ENCODE results near the gene GPR83. TPM values are rescaled to one million over a fixed set of nuclear protein-coding genes. Genes with fewer than 3 reads are reported as not detected.
"Not testable (repeated sequence)": the region's sequence is repeated elsewhere in the genome, so short reads cannot be mapped to it uniquely, and the experiment has no call there.

Gene GPR83
- total and polyA plus RNA-seq, 4 donors: 0.01 to 0.14 (median 0.07) TPM

DNA sequence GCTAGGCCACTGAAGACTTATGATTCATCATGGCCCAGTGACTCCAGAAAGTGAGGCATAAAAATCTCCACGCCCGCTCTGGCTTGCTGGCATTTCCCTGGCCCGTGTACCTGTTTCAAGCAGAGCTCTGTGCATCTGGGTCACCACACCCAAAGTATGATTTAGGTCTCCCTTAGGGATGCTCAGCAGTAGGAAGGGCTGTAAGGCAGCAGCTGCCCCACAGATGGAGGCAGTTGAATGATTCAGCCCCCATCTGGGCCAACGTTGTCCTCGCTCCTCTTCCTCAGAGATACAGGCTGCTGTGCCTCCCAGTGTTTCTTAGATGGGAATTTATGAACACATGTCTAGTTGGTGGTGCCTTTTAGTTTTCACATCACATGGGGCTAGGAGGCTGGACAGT is 21.6 kb downstream of the GPR83 start:
- Histone ChIP-seq H3K27ac (ENCODE audit: low read depth in 1 of 2, low read length in 2 of 2) (no peak overlapping the region), H3K9ac (ENCODE audit: low read depth in 1 of 2, low read length in 2 of 2) (no peak overlapping the region), H3K27me3 (ENCODE audit: control insufficient read depth in 4 of 4, insufficient read depth in 4 of 4, low read length in 3 of 4) (peaks cover 0 to 2% (median 0%) of the 10 kb centered on the region in 4 donors), H3K9me3 (ENCODE audit: control insufficient read depth in 4 of 4, low read length in 3 of 4) (no peaks in the 10 kb centered on the region), H3K4me3 (ENCODE audit: low read depth in 1 of 3, low read length in 3 of 3) (no peak overlapping the region), H3K36me3 (ENCODE audit: control insufficient read depth in 4 of 4, insufficient read depth in 3 of 4, low read depth in 1 of 4, low read length in 3 of 4) (no peaks in the 10 kb centered on the region), H3K4me1 (ENCODE audit: control insufficient read depth in 4 of 4, insufficient read depth in 4 of 4, low read length in 3 of 4) (no peaks in the 10 kb centered on the region)
- no peak for TF ChIP-seq HNF4G (IDR thresholded peaks at IDR 0.05)
- TF ChIP-seq GABPA (IDR thresholded peaks at IDR 0.05 in 1 of 2, conservative IDR thresholded peaks at IDR 0.05 in 1 of 2): no peak
- TF ChIP-seq HNF4A (conservative IDR thresholded peaks at IDR 0.05): no peak
- TF ChIP-seq JUND (IDR thresholded peaks at IDR 0.05): no peak
- TF ChIP-seq FOXA2 (IDR thresholded peaks at IDR 0.05): no peak
- no peak for DNase-seq (ENCODE audit: low spot score)
- WGBS: 88% methylated on average over 5 of the region's 5 CpGs

DNA sequence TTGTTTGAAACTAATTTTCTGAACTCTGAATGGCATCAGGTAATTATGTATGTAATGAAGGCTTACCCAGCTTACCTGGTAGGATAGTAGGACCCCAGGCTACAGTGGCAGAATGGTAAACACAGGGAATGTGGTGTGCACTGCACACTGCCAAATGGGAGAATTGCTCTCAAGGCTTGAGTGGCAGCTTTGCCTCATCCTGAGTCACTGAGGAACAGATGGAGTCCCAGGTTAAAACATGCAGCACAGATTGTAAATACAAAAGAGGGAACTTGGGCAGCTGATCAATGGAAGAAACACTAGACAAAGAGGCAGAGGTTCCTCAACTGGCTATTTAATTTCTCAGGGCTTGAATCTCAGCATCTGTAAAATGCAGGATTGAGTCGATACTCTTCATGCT is 24.4 kb downstream of the GPR83 start:
- H3K27ac ChIP-seq (ENCODE audit: low read depth in 1 of 2, low read length in 2 of 2): no peak overlapping the region
- 88% methylated on average over 1 of the region's 1 CpG for WGBS
- no peak overlapping the region for H3K9ac ChIP-seq (ENCODE audit: low read depth in 1 of 2, low read length in 2 of 2)
- no peaks in the 10 kb centered on the region for H3K36me3 ChIP-seq (ENCODE audit: control insufficient read depth in 4 of 4, insufficient read depth in 3 of 4, low read depth in 1 of 4, low read length in 3 of 4)
- no peak for TF ChIP-seq FOXA1 (IDR thresholded peaks at IDR 0.05)
- TF ChIP-seq GABPA (IDR thresholded peaks at IDR 0.05 in 1 of 2, conservative IDR thresholded peaks at IDR 0.05 in 1 of 2): no peak
- TF ChIP-seq HNF4A (conservative IDR thresholded peaks at IDR 0.05): no peak
- no peak for TF ChIP-seq YY1 (IDR thresholded peaks at IDR 0.05)
- TF ChIP-seq JUND (IDR thresholded peaks at IDR 0.05): no peak
- TF ChIP-seq SP1 (IDR thresholded peaks at IDR 0.05): no peak
- TF ChIP-seq, protein P1, sequence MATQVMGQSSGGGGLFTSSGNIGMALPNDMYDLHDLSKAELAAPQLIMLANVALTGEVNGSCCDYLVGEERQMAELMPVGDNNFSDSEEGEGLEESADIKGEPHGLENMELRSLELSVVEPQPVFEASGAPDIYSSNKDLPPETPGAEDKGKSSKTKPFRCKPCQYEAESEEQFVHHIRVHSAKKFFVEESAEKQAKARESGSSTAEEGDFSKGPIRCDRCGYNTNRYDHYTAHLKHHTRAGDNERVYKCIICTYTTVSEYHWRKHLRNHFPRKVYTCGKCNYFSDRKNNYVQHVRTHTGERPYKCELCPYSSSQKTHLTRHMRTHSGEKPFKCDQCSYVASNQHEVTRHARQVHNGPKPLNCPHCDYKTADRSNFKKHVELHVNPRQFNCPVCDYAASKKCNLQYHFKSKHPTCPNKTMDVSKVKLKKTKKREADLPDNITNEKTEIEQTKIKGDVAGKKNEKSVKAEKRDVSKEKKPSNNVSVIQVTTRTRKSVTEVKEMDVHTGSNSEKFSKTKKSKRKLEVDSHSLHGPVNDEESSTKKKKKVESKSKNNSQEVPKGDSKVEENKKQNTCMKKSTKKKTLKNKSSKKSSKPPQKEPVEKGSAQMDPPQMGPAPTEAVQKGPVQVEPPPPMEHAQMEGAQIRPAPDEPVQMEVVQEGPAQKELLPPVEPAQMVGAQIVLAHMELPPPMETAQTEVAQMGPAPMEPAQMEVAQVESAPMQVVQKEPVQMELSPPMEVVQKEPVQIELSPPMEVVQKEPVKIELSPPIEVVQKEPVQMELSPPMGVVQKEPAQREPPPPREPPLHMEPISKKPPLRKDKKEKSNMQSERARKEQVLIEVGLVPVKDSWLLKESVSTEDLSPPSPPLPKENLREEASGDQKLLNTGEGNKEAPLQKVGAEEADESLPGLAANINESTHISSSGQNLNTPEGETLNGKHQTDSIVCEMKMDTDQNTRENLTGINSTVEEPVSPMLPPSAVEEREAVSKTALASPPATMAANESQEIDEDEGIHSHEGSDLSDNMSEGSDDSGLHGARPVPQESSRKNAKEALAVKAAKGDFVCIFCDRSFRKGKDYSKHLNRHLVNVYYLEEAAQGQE (IDR thresholded peaks at IDR 0.05): no peak
- no peak for TF ChIP-seq FOXA2 (IDR thresholded peaks at IDR 0.05)
- no peak for TF ChIP-seq RXRA (IDR thresholded peaks at IDR 0.05)
- TF ChIP-seq HNF4G (IDR thresholded peaks at IDR 0.05): no peak
- no peak for TF ChIP-seq RAD21 (IDR thresholded peaks at IDR 0.05)
- TF ChIP-seq, protein P2, sequence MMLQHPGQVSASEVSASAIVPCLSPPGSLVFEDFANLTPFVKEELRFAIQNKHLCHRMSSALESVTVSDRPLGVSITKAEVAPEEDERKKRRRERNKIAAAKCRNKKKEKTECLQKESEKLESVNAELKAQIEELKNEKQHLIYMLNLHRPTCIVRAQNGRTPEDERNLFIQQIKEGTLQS (IDR thresholded peaks at IDR 0.05): no peak
- TF ChIP-seq, protein P3, sequence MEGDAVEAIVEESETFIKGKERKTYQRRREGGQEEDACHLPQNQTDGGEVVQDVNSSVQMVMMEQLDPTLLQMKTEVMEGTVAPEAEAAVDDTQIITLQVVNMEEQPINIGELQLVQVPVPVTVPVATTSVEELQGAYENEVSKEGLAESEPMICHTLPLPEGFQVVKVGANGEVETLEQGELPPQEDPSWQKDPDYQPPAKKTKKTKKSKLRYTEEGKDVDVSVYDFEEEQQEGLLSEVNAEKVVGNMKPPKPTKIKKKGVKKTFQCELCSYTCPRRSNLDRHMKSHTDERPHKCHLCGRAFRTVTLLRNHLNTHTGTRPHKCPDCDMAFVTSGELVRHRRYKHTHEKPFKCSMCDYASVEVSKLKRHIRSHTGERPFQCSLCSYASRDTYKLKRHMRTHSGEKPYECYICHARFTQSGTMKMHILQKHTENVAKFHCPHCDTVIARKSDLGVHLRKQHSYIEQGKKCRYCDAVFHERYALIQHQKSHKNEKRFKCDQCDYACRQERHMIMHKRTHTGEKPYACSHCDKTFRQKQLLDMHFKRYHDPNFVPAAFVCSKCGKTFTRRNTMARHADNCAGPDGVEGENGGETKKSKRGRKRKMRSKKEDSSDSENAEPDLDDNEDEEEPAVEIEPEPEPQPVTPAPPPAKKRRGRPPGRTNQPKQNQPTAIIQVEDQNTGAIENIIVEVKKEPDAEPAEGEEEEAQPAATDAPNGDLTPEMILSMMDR (IDR thresholded peaks at IDR 0.05; ENCODE audit: low read depth, low read length, missing input control): no peak
- TF ChIP-seq, protein P4, sequence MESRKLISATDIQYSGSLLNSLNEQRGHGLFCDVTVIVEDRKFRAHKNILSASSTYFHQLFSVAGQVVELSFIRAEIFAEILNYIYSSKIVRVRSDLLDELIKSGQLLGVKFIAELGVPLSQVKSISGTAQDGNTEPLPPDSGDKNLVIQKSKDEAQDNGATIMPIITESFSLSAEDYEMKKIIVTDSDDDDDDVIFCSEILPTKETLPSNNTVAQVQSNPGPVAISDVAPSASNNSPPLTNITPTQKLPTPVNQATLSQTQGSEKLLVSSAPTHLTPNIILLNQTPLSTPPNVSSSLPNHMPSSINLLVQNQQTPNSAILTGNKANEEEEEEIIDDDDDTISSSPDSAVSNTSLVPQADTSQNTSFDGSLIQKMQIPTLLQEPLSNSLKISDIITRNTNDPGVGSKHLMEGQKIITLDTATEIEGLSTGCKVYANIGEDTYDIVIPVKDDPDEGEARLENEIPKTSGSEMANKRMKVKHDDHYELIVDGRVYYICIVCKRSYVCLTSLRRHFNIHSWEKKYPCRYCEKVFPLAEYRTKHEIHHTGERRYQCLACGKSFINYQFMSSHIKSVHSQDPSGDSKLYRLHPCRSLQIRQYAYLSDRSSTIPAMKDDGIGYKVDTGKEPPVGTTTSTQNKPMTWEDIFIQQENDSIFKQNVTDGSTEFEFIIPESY (IDR thresholded peaks at IDR 0.05): no peak
- H3K4me1 ChIP-seq (ENCODE audit: control insufficient read depth in 4 of 4, insufficient read depth in 4 of 4, low read length in 3 of 4): no peaks in the 10 kb centered on the region
- no peak overlapping the region for H3K4me3 ChIP-seq (ENCODE audit: low read depth in 1 of 3, low read length in 3 of 3)
- no peaks in the 10 kb centered on the region for H3K9me3 ChIP-seq (ENCODE audit: control insufficient read depth in 4 of 4, low read length in 3 of 4)
- DNase-seq (ENCODE audit: low spot score): no peak
- H3K27me3 ChIP-seq (ENCODE audit: control insufficient read depth in 4 of 4, insufficient read depth in 4 of 4, low read length in 3 of 4): peaks cover 0 to 2% (median 0%) of the 10 kb centered on the region in 4 donors

DNA sequence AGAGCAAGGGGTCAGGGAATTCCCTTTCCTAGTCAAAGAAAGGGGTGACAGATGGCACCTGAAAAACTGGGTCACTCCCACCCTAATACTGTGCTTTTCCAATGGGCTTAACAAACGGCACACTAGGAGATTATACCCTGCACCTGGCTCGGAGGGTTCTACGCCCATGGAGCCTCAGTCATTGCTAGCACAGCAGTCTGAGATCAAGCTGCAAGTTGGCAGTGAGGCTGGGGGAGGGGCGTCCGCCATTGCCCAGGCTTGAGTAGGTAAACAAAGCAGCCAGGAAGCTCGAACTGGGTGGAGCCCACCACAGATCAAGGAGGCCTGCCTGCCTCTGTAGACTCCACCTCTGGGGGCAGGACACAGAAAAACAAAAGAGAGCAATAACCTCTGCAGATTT is 30.6 kb downstream of the GPR83 start:
- DNase-seq (ENCODE audit: low spot score); H3K9me3 ChIP-seq (ENCODE audit: control insufficient read depth in 4 of 4, low read length in 3 of 4); H3K4me3 ChIP-seq (ENCODE audit: low read depth in 1 of 3, low read length in 3 of 3); H3K27ac ChIP-seq (ENCODE audit: low read depth in 1 of 2, low read length in 2 of 2); H3K36me3 ChIP-seq (ENCODE audit: control insufficient read depth in 4 of 4, insufficient read depth in 3 of 4, low read depth in 1 of 4, low read length in 3 of 4); H3K9ac ChIP-seq (ENCODE audit: low read depth in 1 of 2, low read length in 2 of 2); H3K27me3 ChIP-seq (ENCODE audit: control insufficient read depth in 4 of 4, insufficient read depth in 4 of 4, low read length in 3 of 4); H3K4me1 ChIP-seq (ENCODE audit: control insufficient read depth in 4 of 4, insufficient read depth in 4 of 4, low read length in 3 of 4): not testable (repeated sequence)
- 64% methylated on average over 6 of the region's 6 CpGs for WGBS

DNA sequence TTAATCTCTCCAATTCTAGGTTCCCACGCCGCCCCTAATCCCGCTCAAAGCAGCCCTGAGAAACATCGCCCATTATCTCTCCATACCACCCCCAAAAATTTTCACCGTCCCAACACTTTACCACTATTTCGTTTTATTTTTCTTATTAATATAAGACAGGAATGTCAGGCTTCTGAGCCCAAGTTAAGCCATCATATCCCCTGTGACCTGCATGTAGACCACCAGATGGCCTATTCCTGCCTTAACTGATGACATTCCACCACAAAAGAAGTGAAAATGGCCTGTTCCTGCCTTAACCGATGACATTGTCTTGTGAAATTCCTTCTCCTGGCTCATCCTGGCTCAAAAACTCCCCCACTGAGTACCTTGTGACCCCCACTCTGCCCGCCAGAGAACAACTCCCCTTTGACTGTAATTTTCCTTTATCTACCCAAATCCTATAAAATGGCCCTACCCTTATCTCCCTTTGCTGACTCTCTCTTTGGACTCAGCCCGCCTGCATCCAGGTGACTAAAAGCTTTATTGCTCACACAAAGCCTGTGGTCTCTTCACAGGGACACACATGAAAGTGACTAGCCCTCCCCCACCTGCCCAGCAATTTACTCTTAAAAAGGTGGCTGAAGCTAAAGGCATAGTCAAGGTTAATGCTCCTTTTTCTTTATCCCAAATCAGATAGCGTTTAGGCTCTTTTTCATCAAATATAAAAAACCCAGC is 50.2 kb downstream of the GPR83 start:
- whole genome bisulfite sequencing: 81% methylated on average over 10 of the region's 10 CpGs
- H3K36me3 ChIP-seq (ENCODE audit: control insufficient read depth in 4 of 4, insufficient read depth in 3 of 4, low read depth in 1 of 4, low read length in 3 of 4); H3K9ac ChIP-seq (ENCODE audit: low read depth in 1 of 2, low read length in 2 of 2); H3K27ac ChIP-seq (ENCODE audit: low read depth in 1 of 2, low read length in 2 of 2); H3K9me3 ChIP-seq (ENCODE audit: control insufficient read depth in 4 of 4, low read length in 3 of 4); H3K4me1 ChIP-seq (ENCODE audit: control insufficient read depth in 4 of 4, insufficient read depth in 4 of 4, low read length in 3 of 4); H3K4me3 ChIP-seq (ENCODE audit: low read depth in 1 of 3, low read length in 3 of 3); H3K27me3 ChIP-seq (ENCODE audit: control insufficient read depth in 4 of 4, insufficient read depth in 4 of 4, low read length in 3 of 4); DNase-seq (ENCODE audit: low spot score): not testable (repeated sequence)
